ENCODE data around the gene SUCLG1.

SUCLG1 gene

GRCh38 chr2:84459018-84459943 is at the start of gene SUCLG1:
TSS of gene SUCLG1 (minus strand) at chr2:84459280. CDS start at chr2:84459269, 11 bp downstream.
- TF ChIP-seq, protein P1, sequence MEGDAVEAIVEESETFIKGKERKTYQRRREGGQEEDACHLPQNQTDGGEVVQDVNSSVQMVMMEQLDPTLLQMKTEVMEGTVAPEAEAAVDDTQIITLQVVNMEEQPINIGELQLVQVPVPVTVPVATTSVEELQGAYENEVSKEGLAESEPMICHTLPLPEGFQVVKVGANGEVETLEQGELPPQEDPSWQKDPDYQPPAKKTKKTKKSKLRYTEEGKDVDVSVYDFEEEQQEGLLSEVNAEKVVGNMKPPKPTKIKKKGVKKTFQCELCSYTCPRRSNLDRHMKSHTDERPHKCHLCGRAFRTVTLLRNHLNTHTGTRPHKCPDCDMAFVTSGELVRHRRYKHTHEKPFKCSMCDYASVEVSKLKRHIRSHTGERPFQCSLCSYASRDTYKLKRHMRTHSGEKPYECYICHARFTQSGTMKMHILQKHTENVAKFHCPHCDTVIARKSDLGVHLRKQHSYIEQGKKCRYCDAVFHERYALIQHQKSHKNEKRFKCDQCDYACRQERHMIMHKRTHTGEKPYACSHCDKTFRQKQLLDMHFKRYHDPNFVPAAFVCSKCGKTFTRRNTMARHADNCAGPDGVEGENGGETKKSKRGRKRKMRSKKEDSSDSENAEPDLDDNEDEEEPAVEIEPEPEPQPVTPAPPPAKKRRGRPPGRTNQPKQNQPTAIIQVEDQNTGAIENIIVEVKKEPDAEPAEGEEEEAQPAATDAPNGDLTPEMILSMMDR (IDR thresholded peaks at IDR 0.05; ENCODE audit: insufficient read depth, low read depth, low read length, missing control alignments) = peak; percentile 2
- DNase-seq (ENCODE audit: low read depth) = peak; percentile 86

GRCh38 chr2:84498150-84498799 is 39.2 kb upstream of the SUCLG1 start:
- H3K4me3 ChIP-seq (ENCODE audit: low read length) = no peak overlapping the region
- DNase-seq (ENCODE audit: low read depth) = no peak
- TF ChIP-seq, protein P1 (IDR thresholded peaks at IDR 0.05; ENCODE audit: insufficient read depth, low read depth, low read length, missing control alignments) = no peak

More at GRCh38 chr2:84459018-84459943, at the start of gene SUCLG1:
- peak within 1 kb of the TSS; percentile 63 for H3K4me3 ChIP-seq (ENCODE audit: low read length)

- TF ChIP-seq, protein P1 (IDR thresholded peaks at IDR 0.05; ENCODE audit: insufficient read depth, low read depth, low read length, missing control alignments) = no peak
- DNase-seq (ENCODE audit: low read depth) = no peak
- no peak overlapping the region for H3K4me3 ChIP-seq (ENCODE audit: low read length)
These were observed 38.2 kb upstream of the SUCLG1 start for GRCh38 chr2:84497285-84497684.

DNA sequence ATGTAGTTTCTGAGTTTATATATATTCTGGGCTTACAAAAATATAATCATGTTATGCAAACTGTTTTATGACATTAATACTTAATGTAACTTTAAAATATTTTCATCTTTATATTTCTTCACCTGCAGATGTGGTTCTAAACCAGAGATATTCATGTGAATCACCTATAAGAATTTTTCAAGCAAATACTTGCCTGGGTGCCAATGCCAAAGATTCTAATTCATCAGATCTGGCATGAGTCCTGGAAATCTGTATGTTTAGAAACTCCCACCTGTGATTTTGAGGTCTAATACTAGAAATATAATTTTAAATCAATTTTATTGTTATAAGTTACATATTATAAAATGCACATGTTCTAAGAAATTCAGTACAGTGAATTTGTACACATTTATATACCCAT is 37.3 kb upstream of the SUCLG1 start:
- TF ChIP-seq, protein P1 (IDR thresholded peaks at IDR 0.05; ENCODE audit: insufficient read depth, low read depth, low read length, missing control alignments) = no peak
- DNase-seq (ENCODE audit: low read depth) = peak; percentile 53
- no peak overlapping the region for H3K4me3 ChIP-seq (ENCODE audit: low read length)

DNA sequence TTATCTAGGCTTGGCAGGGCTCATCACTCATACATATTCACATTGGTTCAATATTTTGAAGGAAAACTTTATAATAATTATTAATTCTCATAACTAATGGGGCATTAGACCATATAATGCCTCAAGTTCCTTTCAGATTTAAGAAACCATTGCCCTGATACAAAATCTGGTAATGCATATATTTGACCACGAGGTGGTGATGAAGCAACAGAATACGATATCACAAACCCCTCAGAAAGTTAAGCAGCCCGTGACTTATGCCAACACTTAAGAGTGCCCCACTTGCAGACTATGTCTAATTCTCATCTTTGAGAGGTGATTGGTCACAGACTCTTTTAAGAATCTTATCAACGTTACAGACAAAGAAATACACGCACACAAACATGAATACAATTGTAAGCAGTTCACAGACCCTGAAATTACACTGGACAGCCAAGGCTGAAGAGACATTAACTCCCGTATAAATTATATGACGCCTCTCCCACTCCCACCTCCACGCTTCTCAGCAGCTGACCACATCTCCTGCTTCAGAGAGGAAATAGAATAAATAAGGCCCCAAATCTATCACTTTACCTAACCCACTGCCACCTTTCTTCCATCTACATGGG is 36.6 kb upstream of the SUCLG1 start:
- peak; percentile 67 for DNase-seq (ENCODE audit: low read depth)
- H3K4me3 ChIP-seq (ENCODE audit: low read length) = no peak overlapping the region
- TF ChIP-seq, protein P1 (IDR thresholded peaks at IDR 0.05; ENCODE audit: insufficient read depth, low read depth, low read length, missing control alignments) = peak; percentile 49

GRCh38 chr2:84494070-84494469 is 35.0 kb upstream of the SUCLG1 start:
- TF ChIP-seq, protein P1 (IDR thresholded peaks at IDR 0.05; ENCODE audit: insufficient read depth, low read depth, low read length, missing control alignments) = no peak
- no peak overlapping the region for H3K4me3 ChIP-seq (ENCODE audit: low read length)
- peak; percentile 50 for DNase-seq (ENCODE audit: low read depth)

All from epithelial cell of esophagus (primary cell).